Peyer's patch (tissue), 4 donors: Measurements from ENCODE around the gene PLEKHG5. TPM values are rescaled to one million over a fixed set of nuclear protein-coding genes. Genes with fewer than 3 reads are reported as not detected.
A peak's percentile ranks its signal among the peaks of the same experiment; 100 is the strongest.

Experiments used
- DNase-seq, 3 donors: peaks; one replicate each; pipeline ENCODE4 v3.0.0-alpha.2; 2017 to 2019
- H3K27ac ChIP-seq, 4 donors: fragments of 200-600 bp; sonication (generic); one replicate each; pipeline ENCODE4 v1.5.1; 2016 to 2019
- H3K27me3 ChIP-seq, 2 donors: fragments of 200-600 bp; sonication (generic); one replicate each; pipeline ENCODE4 v1.5.1; 2019
- H3K36me3 ChIP-seq, 3 donors: fragments of 200-600 bp; sonication (generic); one replicate each; pipeline ENCODE4 v1.5.1; 2016 to 2019
- H3K4me1 ChIP-seq, 4 donors: fragments of 200-600 bp; sonication (generic); one replicate each; pipeline ENCODE4 v1.5.1; 2016 to 2019
- H3K4me3 ChIP-seq, 4 donors: fragments of 200-600 bp; sonication (generic); 1 replicate in 3 of 4; 2 replicates in 1 of 4; pipeline ENCODE4 v1.5.1; 2016 to 2019; ENCODE audit warnings: mild to moderate bottlenecking in 1 of 4
- H3K9me3 ChIP-seq, 4 donors: fragments of 200-600 bp; sonication (generic); one replicate each; pipeline ENCODE4 v1.5.1; 2016 to 2019; ENCODE audit warnings: mild to moderate bottlenecking in 1 of 4
- POLR2A ChIP-seq, 2 donors: fragments of 450-650 bp; IDR thresholded peaks; one replicate each; pipeline ENCODE4 v1.5.1; 2017; ENCODE audit warnings: antibody characterized with exemption in 2 of 2, mild to moderate bottlenecking in 2 of 2, moderate library complexity in 2 of 2
- total RNA-seq, 4 donors: library from RNA; depleted of rRNA; stranded (reverse); fragments of >200 nt; gene quantifications; one replicate each; pipeline ENCODE4 v1.1.0, GENCODE V29; 2016
- TF ChIP-seq, protein P1 (sequence below), 6 experiments: fragments of 450-650 bp in 4 of 6; fragments of 200-600 bp in 2 of 6; sonication (generic) in 1 of 6; IDR thresholded peaks; one replicate each; pipeline ENCODE4 v1.5.1; 2017 to 2019; ENCODE audit warnings: antibody characterized with exemption in 6 of 6, mild to moderate bottlenecking in 3 of 6, moderate library complexity in 1 of 6

Gene PLEKHG5
- total RNA-seq, 4 donors from 2014 or later = 17.7 to 56.9 (median 45.4) TPM

DNA sequence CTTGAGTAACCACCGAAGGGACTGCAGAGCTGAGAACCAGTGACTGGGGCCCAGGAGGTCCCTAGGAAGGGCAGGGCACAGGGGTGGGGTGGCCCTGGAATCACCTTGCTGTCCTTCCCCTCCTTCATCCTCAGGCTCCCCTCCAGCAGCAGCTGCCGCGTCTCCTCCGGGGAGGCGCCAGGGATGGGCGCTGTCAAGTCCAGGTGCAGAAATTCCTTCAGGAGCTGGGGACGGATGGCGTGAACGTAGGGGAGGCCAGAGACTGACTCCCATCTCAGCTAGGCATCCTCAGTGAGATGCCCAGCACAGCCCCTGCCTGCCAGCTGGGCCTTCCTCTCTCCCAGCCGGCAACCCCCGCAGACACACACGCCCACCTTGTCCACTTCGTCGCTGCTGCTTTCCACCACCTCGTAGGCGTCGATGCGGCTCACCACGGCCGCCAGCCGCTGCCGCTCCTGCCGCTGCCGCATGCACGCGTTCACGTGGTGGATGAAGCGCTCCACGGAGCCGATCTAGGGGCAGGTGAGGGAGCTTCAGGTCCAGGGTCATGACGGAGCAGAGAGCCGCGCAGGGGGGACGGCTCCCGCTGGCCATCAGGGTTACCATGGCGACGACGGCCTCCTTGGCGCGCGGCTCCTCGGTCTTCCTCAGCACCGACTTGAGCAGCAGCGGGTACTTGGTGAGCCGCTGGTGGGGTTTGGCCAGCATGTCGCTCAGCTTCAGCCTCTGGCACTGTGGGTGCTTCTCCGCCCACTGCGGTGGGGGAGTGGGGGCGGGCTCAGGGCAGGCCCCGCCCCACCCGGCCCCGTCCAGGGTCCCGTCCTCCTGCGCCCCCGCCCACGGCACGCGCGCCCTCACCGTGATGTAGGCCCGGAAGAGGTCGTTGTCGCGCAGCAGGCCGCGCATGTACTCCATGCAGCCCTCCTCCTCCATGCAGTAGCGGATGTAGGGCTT, 21.1 kb downstream of the PLEKHG5 start:
- Histone ChIP-seq H3K9me3 (no peaks in the 10 kb centered on the region), H3K36me3 (peaks cover 0 to 29% (median 0%) of the 10 kb centered on the region in 3 donors), H3K4me3 (peak overlapping the region in 2 of 4 donors; percentile 50 to 53), H3K27me3 (no peaks in the 10 kb centered on the region), H3K27ac (peak overlapping the region in 1 of 4 donors; percentile 97), H3K4me1 (peaks cover 0 to 26% (median 2%) of the 10 kb centered on the region in 4 donors)
- no peak for DNase-seq
- TF ChIP-seq, protein P1, sequence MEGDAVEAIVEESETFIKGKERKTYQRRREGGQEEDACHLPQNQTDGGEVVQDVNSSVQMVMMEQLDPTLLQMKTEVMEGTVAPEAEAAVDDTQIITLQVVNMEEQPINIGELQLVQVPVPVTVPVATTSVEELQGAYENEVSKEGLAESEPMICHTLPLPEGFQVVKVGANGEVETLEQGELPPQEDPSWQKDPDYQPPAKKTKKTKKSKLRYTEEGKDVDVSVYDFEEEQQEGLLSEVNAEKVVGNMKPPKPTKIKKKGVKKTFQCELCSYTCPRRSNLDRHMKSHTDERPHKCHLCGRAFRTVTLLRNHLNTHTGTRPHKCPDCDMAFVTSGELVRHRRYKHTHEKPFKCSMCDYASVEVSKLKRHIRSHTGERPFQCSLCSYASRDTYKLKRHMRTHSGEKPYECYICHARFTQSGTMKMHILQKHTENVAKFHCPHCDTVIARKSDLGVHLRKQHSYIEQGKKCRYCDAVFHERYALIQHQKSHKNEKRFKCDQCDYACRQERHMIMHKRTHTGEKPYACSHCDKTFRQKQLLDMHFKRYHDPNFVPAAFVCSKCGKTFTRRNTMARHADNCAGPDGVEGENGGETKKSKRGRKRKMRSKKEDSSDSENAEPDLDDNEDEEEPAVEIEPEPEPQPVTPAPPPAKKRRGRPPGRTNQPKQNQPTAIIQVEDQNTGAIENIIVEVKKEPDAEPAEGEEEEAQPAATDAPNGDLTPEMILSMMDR (IDR thresholded peaks at IDR 0.05) = no peak
- no peak for TF ChIP-seq POLR2A (IDR thresholded peaks at IDR 0.05)

DNA sequence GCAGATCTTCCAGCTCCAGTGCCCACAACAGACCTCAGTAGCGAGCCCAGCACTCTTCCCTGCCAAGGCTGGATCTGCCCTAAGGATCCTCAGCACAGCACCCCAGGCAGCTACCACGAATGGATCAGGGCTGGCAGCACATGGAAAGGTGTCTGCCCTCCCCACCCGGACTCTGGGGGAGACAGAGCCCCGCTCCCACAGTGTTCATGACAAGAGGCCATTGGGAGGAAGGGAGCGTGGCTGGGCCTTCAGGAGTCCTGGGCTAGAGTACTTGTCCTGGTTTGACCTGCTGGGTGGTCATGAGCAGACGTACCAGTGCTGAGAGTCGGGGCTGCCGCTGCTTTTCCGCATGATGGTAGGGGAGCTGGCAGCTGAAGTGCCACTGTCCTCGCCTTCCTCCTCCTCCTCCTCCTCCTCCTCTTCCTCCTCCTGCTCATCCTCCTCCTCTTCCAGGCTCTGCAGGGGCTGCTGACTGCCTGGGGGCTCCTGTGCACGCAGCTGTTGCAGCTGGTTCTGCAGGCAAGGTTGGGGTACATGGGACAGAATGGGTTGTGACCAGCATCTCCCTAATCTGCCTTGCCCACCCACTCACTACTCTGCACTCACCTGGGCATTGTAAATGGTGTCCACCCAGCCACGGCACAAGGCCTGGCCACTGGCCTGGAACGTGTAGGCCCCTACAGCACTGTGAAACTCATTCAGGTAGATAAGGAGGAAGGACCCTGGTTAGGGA, 22.6 kb downstream of the PLEKHG5 start:
- no peak for DNase-seq
- Histone ChIP-seq H3K4me3 (no peak overlapping the region), H3K27me3 (no peaks in the 10 kb centered on the region), H3K36me3 (peaks cover 0 to 29% (median 0%) of the 10 kb centered on the region in 3 donors), H3K27ac (no peak overlapping the region), H3K9me3 (no peaks in the 10 kb centered on the region), H3K4me1 (peaks cover 0 to 34% (median 0%) of the 10 kb centered on the region in 4 donors)
- TF ChIP-seq, protein P1 (IDR thresholded peaks at IDR 0.05) = no peak
- TF ChIP-seq POLR2A (IDR thresholded peaks at IDR 0.05) = no peak

DNA sequence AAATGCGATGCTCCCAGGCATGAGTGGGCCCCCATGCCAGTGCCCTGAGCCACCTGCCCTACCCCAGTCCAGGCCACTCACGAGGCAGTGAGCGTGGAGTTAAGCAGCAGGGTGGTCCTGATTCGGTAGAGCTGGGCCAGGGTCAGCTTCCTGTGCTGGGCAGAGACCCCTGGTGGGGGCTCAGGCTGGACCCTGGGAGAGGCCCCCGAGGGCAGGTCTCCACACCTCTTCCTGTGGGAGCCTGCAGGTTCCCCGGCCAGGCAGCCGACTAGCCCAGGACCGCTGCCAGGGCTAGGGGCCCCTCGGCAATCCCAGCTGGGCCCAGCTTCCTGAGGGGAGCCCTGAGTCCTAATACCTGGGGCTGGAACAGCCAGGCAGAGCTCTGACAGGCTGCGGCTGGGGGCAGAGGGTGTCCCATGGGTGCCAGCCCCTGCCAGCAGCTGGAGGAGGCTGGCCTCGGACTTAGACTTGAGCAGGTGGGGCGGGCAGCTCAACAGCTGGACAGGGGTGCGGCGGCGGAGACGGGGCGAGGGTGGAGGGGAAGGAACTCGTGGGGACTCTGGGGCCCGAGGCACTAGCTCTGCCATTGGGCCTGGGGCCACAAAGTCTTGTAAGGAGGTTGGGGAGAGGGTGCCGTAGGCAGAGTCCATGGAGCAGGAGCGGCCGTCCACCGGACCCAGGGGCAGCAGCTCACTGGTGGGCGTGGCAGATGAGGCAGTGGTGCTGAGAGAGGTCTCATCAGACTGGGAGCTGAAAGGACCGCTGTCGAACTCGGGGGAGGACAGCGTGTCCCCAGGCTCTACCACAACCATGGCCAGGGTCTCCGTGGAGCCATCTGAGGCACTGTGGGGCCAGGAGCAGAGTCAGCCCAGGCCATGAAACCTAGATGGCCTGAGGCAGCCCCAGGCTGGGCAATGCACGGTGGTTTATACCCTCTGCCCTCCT, 23.5 kb downstream of the PLEKHG5 start:
- no peak for DNase-seq
- Histone ChIP-seq H3K4me1 (peaks cover 0 to 30% (median 0%) of the 10 kb centered on the region in 4 donors), H3K4me3 (no peak overlapping the region), H3K9me3 (no peaks in the 10 kb centered on the region), H3K27ac (no peak overlapping the region), H3K27me3 (no peaks in the 10 kb centered on the region), H3K36me3 (peaks cover 0 to 29% (median 0%) of the 10 kb centered on the region in 3 donors)
- TF ChIP-seq POLR2A (IDR thresholded peaks at IDR 0.05) = no peak
- TF ChIP-seq, protein P1 (IDR thresholded peaks at IDR 0.05) = no peak

DNA sequence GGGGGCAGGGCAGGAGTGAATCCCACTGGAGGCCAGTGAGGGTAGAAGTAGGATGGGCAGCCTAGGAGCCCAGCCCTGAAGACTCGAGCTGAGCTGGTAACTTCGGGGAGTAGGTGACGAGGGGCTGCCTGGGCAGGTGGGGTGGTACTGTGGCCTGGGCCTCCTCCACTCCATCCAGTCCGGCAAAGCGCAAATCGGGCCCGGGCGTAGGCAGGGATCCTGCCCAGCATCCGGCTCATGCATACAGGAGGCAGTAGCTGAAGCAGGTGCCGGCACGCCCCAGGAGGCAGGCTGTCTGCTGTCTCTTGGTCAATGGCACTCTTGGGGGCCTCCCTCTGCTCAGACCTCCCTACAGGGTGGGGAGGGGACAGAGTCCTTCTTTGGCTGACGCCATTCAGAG, 24.2 kb downstream of the PLEKHG5 start:
- DNase-seq = no peak
- Histone ChIP-seq H3K36me3 (peaks cover 0 to 29% (median 0%) of the 10 kb centered on the region in 3 donors), H3K9me3 (no peaks in the 10 kb centered on the region), H3K27me3 (no peaks in the 10 kb centered on the region), H3K4me1 (peaks cover 0 to 25% (median 0%) of the 10 kb centered on the region in 4 donors), H3K4me3 (no peak overlapping the region), H3K27ac (no peak overlapping the region)
- TF ChIP-seq, protein P1 (IDR thresholded peaks at IDR 0.05) = no peak
- TF ChIP-seq POLR2A (IDR thresholded peaks at IDR 0.05) = no peak

DNA sequence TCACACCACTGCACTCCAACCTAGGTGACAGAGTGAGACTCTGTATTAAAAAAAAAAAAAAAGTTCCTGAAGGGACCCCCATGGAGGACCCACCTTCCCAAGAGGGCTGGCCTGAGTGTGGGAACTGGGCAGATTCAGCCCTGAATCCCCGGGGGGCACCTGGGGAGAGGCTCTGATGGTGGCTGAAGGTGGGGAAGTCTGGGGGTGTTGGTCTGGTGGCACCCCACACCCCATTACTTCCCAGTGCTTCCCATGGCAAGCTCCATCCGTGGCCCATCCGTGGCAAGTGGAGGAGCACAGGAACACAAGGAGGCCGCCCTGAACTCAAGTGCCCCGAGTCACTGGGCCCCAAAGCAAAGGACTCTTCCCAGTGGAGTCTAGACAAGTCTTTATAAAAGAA, 24.7 kb downstream of the PLEKHG5 start:
- Histone ChIP-seq H3K4me1 (peaks cover 0 to 25% (median 0%) of the 10 kb centered on the region in 4 donors), H3K27me3 (no peaks in the 10 kb centered on the region), H3K4me3 (no peak overlapping the region), H3K9me3 (no peaks in the 10 kb centered on the region), H3K27ac (no peak overlapping the region), H3K36me3 (peaks cover 0 to 32% (median 0%) of the 10 kb centered on the region in 3 donors)
- DNase-seq = no peak
- TF ChIP-seq POLR2A (IDR thresholded peaks at IDR 0.05) = no peak
- TF ChIP-seq, protein P1 (IDR thresholded peaks at IDR 0.05) = no peak
